Measurements from ENCODE around the gene MGAT3. TPM values are rescaled to one million over a fixed set of nuclear protein-coding genes. Genes with fewer than 3 reads are reported as not detected.

The MGAT3 gene
- total and polyA plus RNA-seq, 2 donors (not counting 1 experiment from before 2014, with no cell fraction given): 11.1 to 27.8 TPM

GRCh38 chr22:39475337-39475736, 18.5 kb downstream of the MGAT3 start:
- no peak for ATAC-seq (ENCODE audit: low read depth)
- H3K27ac Mint-ChIP-seq: no peak overlapping the region

More at GRCh38 chr22:39475337-39475736, 18.5 kb downstream of the MGAT3 start:
- no peak overlapping the region for H3K27ac ChIP-seq (ENCODE audit: low read length in 2 of 2)
- H3K9me3 ChIP-seq (ENCODE audit: control extremely low read depth in 1 of 3, control insufficient read depth in 2 of 3, insufficient read depth in 1 of 3, low read length in 2 of 3): no peaks in the 10 kb centered on the region
- no peak overlapping the region for H2AFZ ChIP-seq (ENCODE audit: insufficient read depth, low read depth, low read length, poor library complexity, severe bottlenecking)
- no peak overlapping the region for H3K4me3 ChIP-seq (ENCODE audit: control extremely low read depth in 1 of 5, extremely low read depth in 1 of 5, insufficient read depth in 1 of 5, low read depth in 2 of 5, low read length in 4 of 5)
- H3K79me2 ChIP-seq (ENCODE audit: control insufficient read depth, insufficient read depth, low read length): peaks cover 39% of the 10 kb centered on the region
- TF ChIP-seq EZH2 (IDR thresholded peaks at IDR 0.05; ENCODE audit: borderline replicate concordance, insufficient read depth, low read depth, low read length, poor library complexity, severe bottlenecking): no peak
- TF ChIP-seq CTCF (IDR thresholded peaks at IDR 0.05): no peak
- peaks cover 10% of the 10 kb centered on the region for H4K20me1 ChIP-seq (ENCODE audit: control insufficient read depth, insufficient read depth, low read length, poor library complexity, severe bottlenecking)
- no peaks in the 10 kb centered on the region for H3K27me3 ChIP-seq (replicated peaks in 1 of 4; ENCODE audit: control extremely low read depth in 1 of 4, control insufficient read depth in 3 of 4, insufficient read depth in 4 of 4, low read length in 3 of 4)
- no peak overlapping the region for H3K4me3 Mint-ChIP-seq
- no peaks in the 10 kb centered on the region for H3K36me3 ChIP-seq (replicated peaks in 1 of 2; ENCODE audit: control extremely low read depth in 1 of 2, control insufficient read depth in 1 of 2, extremely low read depth in 1 of 2, insufficient read depth in 2 of 2, low read length in 1 of 2)
- POLR2A ChIA-PET: interaction anchor here (0.7 kb wide), 1 partner anchor 45 kb away, joined by 3 read pairs; no protein-coding TSS in a partner anchor
- H3K27me3 Mint-ChIP-seq: no peaks in the 10 kb centered on the region
- CTCF ChIA-PET: interaction anchor here (0.6 to 1.9 kb wide), 5 partner anchors 18 to 293 kb away, joined by 3 to 5 read pairs (median 4); no protein-coding TSS in a partner anchor
- no peak overlapping the region for H3K9ac ChIP-seq (ENCODE audit: low read length)
- no peak for DNase-seq
- 95% methylated on average over 9 of the region's 9 CpGs for WGBS (ENCODE audit: insufficient coverage)
- H3K4me1 ChIP-seq (ENCODE audit: control insufficient read depth in 2 of 2, insufficient read depth in 2 of 2, low read length in 2 of 2): peaks cover 26 to 32% of the 10 kb centered on the region in 2 donors
- no peak overlapping the region for H3K4me2 ChIP-seq (replicated peaks; ENCODE audit: low read depth, low read length, poor library complexity, severe bottlenecking)
- peaks cover 31% of the 10 kb centered on the region for H3K4me1 Mint-ChIP-seq
- no peaks in the 10 kb centered on the region for H3K9me3 Mint-ChIP-seq (ENCODE audit: insufficient read depth)
- intact Hi-C loops (cut with micrococcal nuclease): no loop called here
